HG03095 (cell line): ENCODE measurements around the gene TSSK3.
"Not testable (repeated sequence)": the region's sequence is repeated elsewhere in the genome, so short reads cannot be mapped to it uniquely, and the experiment has no call there.

Experiments used
- ATAC-seq: cut with Tn5 transposase; IDR thresholded peaks from one replicate; pipeline ENCODE4 v1.9.1; 2021; ENCODE audit warnings: moderate library complexity; ENCODE audit not compliant: unreplicated experiment

TSSK3 gene

GRCh38 chr1:32394890-32395432 lies 32.6 kb downstream of the TSSK3 start:
- peak; percentile 2 for ATAC-seq

- ATAC-seq = not testable (repeated sequence)
These were observed 34.2 kb downstream of the TSSK3 start for GRCh38 chr1:32396524-32396923.

DNA sequence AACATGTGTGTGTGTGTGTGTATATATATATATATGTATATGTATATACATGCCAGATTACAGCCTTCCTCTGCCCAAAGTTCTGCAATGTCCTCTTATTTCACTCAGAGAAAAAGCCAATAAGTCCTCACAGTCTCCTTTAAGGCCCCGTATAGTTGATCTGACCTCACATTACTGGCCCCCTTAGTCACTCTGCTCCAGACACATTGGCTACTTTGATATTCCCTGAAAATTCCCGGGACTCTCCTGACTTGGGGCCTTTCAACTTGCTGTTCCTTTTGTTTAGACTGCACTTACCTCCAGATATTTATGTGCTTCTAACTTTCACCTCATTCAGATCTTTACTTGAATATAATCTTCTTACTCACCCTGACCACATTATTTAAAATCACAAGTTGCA lies 36.1 kb downstream of the TSSK3 start:
- ATAC-seq = no peak

DNA sequence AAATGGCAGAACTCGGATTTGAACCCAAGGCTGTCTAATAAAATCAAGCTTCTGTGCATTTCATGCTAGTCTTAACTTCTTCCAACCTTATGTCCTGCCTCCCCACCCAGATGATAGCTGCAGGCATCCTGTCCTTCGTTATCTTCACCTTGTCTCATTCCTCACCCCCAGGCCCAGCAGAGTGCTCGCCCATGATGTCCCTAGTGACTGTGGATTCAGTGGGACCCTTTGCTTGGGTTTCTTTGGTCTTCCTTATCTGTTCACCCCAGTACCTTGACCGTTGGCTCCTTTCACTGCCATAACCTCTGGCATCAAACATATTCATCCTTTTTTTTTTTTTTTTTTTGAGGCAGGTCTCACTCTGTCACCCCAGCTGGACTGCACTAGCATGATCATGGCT lies 37.5 kb downstream of the TSSK3 start:
- no peak for ATAC-seq

- no peak for ATAC-seq
These were observed 38.7 kb downstream of the TSSK3 start for GRCh38 chr1:32400876-32401631.

DNA sequence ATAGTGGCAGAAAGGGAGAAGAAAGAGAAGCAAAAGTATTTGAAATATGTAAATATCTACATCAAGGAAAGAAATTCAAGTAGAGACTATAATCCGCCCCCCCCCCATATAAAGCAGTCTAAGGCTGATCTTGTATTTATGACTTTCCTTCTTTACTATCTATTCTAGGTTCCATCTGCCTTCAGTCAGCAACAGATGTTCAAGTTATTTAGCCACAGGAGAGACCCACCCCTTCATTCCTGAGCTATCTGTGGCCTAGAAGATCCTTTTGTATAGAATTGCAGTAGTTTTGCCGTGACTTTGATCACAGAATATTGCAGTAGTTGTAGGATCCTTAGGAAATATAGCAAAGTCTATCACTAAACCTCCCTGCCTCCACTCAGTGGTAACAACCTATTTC lies 42.6 kb downstream of the TSSK3 start:
- ATAC-seq = no peak

DNA sequence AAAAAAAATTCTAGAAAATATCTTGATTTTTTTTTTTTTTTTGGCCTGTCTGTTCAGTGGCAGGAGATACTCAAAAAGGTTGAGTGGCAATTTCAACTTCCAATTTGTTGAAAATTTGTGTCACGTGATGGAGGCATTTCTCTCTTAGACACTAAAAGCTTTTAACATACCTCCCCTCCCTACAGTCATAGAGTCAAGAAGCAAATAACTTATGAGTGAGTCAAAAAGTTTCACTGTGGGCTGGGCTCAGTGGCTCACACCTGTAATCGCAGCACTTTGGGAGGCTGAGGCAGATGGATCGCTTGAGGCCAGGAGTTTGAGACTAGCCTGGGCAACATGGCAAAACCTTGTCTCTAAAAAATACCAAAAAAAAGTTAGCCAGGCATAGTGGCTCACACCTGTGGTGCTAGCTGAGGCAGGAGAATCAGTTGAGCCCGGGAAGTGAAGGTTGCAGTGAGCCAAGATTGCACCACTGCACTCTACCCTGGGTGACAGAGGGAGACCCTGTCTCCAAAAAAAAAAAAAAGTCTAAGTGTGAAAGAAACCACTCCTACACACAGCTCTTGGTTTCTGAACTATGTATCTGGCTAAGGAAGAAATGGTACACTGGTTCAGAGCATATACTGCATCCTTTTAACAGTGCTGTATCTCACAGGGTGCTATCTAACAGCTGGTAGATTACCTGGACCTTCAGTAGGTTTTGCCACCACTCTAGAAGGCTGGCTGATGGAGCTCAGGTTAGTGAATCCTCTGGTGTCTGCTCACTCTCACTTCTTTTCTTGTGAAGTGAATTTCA lies 43.5 kb downstream of the TSSK3 start:
- no peak for ATAC-seq

DNA sequence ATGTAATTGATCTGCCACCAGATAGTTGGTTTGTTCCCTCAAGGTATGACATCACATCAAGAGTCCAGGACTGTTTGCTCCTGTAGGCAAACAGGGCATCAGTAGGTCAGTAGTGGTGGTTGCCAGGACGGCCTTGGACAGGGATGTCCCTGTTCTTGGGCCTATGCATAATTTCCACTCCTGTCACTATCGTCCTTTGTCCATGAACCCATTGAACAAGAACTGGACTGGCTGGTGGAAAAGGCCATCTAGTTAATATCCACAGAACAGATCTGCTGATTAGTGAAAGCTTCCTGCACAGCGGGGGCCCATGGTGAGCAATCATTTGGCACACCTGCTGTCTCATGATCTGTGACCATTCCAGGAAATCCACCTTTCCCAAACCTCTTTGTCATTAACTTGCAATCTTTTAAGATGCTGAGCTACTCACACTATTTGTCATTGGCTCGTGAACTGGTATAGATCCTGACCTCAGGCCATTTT lies 44.3 kb downstream of the TSSK3 start:
- ATAC-seq = no peak

- no peak for ATAC-seq
These were observed 48.9 kb downstream of the TSSK3 start for GRCh38 chr1:32411261-32411660.

DNA sequence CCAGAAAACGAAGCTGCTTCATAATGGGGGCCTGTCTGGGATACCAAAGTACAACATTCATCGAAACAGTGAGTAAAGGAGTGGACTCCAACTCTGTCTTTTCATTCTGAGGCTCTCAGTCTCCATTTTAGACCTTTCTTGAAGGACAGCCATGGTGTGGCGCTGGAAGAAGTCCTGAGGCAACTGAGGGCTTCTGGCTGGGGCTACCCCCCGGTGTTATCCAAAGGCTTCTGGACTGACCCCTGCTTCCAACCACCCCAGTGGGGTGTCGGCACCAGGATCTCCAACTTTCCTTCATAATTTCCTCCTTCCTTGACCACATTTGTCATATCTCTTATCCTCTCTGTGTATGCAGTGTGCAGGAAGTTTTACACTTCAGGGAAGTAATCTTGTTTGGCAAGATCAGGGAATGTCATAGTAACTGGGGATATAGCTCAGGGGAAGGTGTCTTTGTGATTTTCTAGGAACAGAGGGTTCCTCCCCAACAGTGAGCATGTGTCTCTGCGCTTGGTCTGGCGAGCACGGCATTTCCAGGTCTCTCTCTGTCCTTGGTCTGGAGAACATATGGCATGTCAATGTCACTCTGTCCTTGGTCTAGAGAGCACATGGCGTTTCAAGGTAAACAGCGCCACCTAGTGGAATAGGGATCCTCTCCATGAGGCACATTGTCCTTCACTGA lies 51.3 kb downstream of the TSSK3 start:
- no peak for ATAC-seq
